GM10847 (cell line): ENCODE data around the gene TXNRD2.

Experiments used
- POLR2A ChIP-seq: IDR thresholded peaks from 2 replicates; pipeline ENCODE4 v1.6.1; 2011; ENCODE audit not compliant: insufficient read length; ENCODE audit errors: extremely low read depth

The TXNRD2 gene

DNA sequence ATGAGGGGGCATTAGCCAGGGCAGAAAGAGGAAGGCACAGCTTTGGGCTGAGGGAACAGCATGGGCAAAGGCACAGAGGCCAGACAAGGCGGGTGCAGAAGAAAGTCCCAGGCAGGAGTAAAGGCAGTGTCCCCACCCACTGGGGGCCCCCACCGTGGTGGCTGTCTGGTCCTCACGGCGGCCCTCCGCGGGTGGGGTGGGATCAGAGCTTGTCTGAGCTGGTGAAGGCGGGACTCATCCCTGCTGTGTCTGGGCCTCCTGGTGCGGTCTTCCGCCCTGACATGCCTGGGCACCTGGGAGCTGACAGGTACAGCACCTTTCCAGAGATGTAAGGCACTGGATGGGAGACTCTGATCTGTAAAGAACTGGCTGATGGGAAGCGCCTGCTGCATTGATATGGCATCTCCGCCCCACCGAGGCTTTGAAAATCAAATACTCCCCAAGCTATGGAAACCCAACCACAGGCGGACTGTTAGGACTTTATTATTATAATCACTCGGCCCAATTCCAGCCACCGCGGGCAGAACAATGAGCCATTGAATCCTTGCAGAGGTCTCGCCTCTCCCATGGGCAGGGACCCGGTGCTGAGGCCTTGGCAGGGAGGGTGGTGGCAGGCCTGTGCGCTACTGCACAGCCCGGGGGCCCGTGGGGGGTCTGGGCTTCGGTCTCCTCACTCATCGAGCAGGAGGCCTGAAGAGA lies 72.7 kb downstream of the TXNRD2 start:
- TF ChIP-seq POLR2A: no peak

DNA sequence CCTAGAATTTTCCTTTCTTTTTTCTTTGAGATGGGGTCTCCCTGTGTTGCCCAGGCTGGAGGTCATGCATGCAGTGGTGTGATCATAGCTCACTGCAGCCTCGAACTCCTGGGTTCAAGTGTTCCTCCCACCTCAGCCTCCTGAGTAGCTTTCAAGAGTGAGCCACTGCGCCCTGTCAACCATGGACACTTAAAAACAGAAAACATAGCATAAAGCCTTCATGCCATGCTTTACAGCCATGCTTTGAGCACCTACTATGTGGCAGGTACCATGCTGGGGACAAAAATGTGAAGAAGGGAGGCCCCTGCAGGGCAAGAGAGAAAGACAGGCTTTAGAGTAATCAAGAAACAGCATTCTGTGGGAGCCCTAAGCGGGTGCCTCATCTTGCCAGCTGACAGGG lies 73.3 kb downstream of the TXNRD2 start:
- no peak for TF ChIP-seq POLR2A

DNA sequence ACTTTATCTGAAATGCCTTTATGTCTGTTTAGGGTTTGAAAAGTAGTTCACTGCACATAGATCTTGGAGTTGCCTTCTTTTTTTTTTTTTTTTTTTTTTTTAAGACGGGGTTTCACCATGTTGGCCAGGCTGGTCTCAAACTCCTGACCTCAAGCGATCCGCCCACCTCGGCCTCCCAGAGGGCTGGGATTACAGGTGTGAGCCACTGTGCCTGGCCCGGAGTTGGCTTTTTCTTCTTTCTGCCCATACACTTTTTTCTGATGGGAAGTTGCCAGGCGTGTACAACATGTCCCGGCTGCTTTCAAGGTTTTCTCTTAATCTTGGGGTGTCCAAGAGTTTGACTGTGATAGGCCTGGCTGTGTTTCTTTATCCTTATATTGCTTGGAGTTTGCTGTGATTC lies 74.0 kb downstream of the TXNRD2 start:
- TF ChIP-seq POLR2A: no peak

DNA sequence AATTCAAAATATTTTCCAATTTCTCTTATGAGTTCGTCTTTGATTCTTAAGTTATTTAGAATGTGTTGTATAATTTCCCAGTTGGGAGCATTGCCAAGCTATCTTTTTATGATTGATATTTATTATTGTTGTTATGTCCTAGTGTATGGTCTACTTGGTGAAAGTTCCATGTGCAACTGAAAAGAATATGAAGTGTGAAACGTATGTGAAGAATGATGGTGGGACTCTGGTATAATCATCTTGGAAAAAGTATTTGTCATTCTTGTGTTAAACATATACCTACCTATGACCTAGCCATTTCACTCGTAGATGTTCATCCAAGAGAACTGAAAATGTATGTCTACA lies 75.0 kb downstream of the TXNRD2 start:
- no peak for TF ChIP-seq POLR2A

DNA sequence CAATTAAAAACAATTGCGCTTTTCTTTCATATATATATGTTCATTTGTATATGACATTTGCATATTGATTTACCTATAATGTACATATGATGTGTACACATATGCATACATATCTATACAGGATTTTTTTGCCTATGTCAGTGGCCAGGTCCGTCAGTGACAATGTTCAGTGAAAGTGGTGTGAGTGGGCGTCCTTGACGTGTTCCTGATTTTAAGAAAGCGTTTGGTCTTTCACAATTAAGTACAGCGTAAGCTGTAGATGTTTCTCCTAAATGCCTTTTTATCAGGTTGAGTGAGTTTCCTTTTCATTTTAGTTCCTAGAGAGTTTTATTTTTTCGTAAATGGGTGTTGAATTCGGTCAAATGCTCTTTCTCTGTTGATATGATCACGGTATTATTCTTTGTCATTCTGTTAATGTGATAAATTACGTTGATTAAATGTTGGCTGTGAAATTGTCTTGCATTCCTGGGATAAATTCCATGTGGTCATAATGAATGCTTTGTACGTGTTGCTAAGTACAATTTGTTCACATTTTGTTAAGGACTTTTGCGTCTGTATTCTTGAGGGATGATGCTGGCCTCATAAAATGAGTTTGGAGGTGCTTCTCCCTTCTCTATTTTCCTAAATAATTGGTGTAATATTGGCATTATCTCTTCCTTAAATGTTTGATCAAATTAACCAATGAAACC lies 76.3 kb downstream of the TXNRD2 start:
- TF ChIP-seq POLR2A: no peak

DNA sequence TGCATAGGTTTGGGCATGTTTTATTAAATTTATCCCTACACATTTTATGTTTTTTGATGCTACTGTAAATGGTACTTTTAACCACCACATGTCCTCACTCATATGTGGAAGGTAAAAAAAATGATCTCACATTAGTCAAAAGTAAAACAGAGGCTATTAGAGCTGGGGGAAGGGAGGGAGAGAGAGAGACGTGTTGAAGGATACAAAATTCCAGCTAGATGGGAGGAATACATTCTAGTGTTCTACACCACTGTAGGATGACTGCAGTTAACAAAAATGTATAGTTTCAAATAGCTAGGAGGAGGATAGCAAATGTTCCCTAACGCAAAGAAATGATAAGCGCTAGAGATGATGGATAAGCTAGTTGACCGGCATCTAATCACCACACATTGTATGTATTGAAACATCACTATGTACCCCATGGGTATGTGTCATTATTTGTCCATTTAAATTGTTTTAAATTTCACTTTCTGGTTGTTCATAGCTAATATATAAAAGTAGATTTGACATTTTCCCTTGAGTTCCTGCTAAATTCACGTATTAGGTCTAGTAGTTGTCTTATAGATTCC lies 77.0 kb downstream of the TXNRD2 start:
- TF ChIP-seq POLR2A: no peak

DNA sequence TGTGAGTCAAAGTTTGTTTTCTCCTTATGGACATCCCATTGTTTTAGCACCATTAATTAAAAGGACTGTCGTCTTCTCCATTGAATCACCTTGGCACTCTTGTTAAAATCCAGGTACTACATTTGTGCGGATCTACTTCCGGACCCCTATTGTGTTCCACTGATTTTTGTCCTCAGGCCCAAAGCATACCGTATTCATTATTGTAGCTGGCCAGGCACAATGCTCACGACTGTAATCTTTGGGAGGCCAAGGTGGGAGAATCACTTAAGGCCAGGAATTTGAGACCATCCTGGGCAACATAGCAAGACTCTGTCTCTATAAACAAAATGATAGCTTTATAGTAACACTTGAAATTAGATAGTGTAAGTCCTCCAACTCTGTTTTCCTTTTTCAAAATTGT lies 78.0 kb downstream of the TXNRD2 start:
- TF ChIP-seq POLR2A: no peak

DNA sequence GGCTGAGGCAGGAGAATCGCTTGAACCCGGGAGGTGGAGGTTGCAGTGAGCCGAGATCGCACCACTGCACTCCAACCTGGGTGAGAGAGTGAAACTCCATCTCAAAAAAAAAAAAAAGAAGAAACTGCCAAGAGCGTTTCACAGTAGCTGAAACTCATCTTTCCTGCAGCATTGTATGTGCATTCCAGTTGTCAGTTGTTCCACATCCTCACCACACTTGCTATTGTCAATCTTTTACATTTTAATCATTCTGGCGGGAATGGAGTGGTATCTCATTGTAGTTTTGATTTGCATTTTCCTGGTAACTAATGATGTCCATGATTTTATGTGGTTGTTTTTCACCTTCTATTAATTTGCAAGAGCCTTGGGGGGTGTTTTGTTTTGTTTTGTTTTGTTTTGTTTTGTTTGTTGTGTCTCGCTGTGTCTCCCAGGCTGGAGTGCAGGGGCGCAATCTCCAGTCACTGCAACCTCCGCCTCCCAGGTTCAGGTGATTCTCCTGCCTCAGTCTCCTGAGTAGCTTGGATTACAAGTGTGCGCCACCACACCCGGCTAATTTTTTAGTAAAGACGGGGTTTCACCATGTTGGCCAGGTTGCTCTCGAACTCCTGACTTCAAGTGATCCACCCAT lies 78.9 kb downstream of the TXNRD2 start:
- no peak for TF ChIP-seq POLR2A

DNA sequence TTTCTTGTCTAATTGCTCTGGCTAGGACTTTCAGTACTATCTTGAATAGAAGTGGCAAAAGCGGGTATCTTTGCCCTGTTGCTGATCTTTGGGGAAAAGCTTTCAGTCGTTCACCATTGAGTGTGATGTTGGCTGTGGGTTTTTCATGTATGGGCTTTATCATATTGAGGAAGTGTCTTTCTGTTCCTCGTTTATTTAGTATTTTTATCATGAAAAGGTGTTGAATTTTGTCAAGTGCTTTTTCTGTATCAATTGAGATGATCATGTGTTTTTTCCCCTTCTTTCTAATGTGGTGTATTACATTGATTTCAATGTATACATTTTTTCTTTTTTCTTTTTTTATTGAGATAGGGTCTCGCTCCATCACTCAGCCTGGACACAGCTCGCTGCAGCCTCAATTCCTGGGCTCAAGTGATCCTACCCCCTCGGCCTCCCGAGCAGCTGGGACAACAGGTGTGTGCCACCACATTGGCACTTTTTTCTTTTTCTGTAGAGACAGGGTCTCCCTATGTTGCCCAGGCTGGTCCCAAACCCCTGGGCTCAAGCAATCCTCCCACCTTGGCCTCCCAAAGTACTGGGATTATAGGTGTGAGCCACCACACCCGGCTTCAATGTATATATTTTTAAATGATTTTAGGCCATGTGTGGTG lies 81.6 kb downstream of the TXNRD2 start:
- TF ChIP-seq POLR2A: no peak

DNA sequence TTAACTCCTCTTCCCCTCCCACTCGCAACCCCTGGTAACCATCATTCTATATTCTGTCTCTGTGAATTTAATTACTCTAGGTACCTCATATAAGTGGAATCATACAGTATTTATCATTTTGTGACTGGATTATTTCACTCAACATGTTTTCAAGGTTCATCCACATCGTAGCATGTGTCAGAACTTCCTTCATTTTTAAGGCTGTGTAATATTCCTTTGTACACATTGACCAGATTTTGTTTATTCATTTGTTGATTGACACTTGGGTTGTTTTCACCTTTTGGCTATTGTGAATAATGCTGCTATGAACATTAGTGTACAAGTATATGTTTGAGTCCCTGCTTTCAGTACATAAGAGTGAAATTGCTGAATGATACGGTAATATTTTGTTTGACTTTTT lies 84.2 kb downstream of the TXNRD2 start:
- no peak for TF ChIP-seq POLR2A

DNA sequence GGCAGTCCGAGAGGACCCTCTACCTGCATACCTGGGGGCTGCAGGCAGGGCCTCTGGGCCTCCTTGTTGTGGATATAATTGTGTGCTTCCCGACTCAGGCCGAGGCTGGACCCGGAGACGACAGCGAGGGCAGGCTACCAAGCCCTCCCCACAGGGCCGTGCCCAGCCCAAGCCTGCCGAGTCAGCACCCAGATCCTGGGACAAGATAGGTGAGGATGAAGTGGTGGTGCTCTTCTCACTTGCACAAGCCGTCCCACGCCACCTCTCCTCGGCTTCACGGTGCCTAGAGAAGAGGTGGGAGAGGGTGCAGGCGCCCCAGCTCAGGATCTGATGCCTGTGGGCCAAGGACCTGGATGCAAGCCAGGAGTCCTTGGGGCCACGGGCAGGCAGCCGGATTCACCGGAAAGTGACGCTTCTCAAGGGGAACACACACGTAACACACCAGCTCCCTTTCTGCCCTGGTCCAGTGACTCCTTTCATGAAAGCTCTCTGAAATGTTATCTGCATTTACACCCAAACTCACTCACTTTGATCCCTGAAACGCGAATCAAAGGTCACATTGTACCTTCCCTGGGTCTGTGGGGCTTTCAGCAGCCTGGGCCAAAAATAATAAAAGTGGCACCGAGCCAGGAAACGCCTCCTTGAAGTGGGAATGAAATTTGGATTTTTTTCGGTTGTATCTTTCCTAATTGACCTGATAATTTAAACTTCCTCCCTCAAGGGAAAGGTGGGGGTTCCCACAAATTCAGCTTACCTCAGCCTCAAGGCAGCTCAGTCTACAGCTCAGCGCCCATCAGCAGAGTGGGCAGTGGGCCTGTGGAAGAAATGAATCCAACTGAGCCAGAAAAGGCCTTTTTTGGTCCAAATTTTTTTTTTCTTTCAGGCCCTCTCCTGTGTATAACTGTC lies 85.9 kb downstream of the TXNRD2 start:
- TF ChIP-seq POLR2A: peak; percentile 18

DNA sequence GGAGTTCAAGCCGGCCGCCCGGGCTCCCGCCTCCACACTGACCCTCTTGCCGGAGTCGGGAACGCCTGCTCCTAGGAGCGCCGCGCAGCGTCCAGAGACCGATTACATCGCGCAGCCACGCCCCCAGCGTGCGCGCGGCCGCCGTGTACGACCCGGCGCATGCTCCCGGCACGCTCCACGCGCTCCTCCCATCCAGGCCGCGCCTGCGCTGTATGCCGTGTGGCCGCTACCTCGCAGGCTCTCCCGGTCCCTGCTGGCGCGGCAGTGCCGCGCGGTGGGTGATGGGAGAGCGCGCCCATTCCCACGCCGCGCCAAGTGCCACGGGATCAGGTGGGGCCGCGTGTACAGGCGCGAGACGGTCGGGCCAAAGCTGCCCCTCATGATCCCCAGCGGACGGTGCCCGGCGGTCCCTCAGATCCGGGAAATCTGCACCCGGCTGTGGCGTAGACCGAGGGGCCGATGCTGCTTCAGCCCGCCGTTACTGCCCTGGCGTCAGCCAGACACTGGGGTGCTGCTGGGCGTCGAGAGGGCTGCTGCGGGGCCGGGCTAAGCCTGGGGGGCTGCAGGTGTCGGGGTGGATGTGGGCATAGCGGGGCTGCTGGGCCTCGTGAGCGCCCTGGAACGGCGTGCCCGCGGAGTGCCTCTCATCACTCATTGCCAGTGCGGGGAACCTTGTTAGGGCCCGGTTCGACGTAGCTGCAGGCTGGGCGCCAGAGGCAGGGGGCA lies 86.7 kb downstream of the TXNRD2 start, which contains the start of the genes GNB1L and RTL10:
TSS of gene GNB1L (minus strand) at position 97 of the 726 bp plus-strand sequence. CDS start 33,519 bp downstream, outside the sequence.
TSS of gene RTL10 (minus strand) at position 97 of the 726 bp plus-strand sequence. CDS start 2,613 bp downstream, outside the sequence.
- TF ChIP-seq POLR2A: peak; percentile 95

DNA sequence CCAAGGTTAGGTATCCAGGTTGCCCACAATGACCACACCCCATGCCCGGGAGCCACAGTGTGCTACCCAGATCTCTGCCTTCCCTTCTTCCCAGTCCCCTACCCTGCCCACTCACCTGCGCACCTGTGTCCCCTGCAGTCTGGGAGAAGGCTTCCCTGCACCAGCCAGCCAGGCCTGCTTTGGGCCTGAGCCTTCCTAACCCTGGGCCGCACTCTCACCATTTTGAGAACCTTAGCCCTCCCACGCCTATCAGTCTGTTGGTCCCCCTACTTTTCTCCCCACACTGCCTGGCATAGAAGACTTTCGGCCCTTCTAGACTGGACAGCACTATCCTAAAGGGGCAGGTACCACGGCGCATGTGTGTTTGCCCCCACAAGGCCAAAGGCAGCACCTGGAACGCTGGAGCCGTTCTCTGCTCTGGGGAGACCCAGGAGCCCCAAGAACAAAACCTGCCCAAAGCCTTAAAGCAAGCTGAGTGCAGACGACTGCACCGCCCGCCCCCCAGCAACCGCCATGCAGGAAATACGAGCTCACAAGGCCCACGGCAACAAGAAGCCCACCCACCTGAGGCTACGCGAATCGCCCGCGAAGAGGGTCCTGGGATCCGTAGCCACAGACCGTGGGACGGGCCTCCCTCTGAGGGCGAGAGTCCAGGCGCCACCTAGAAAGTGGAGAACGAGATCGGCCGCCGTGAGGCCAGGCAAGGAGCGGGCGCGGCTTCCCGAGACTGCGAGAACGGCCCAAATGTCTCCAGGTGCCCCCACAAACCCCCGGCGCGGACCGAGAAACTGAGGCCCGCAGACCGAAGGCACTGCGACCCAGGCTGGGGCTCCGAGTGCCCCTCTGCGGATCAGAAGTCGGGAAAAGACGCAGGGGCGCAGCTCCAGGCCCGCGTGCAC lies 87.5 kb downstream of the TXNRD2 start:
- TF ChIP-seq POLR2A: no peak
